ENCODE results near the gene RAD51D.
"Not testable (repeated sequence)": the region's sequence is repeated elsewhere in the genome, so short reads cannot be mapped to it uniquely, and the experiment has no call there.

The RAD51D gene

DNA sequence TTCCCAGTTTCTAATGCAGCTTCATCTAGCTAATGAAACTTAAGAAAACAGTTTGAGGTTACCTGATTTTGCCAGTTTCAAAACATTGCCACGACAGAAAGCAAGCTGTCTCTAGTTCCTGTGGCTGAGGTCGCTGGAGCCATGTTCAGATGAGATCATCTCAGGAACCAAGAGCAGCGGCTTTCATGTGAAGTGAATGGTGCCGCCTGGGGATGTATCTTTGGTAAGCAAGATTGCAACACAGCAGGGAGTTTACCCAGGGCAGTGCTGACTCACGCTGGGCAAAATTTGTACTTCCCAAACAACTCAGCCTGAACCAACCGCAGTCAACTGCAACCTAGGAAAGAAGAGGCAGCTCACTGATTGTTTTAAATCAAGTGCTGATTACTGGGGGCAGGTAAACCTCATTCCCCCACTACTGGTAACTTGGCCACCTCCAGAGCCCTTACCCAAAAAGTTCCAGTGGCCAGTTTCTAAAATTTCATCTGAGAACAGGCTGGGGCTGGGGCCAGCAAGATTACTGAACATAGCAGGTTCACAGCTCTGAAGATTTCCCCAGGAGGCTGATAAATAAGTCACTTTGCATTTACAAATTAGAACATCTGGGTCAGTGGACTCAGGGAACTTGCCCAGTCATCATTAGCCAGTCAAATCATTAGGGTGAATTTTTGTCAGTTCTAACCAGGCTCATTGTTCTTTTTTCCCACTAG lies 56.0 kb downstream of the RAD51D start, which contains the start of gene RFFL:
Gene RFFL, minus strand, starts transcription at position 194 of the 710 bp plus-strand sequence. CDS start 37,154 bp downstream, outside the sequence.
- DNase-seq: peak; percentile 85

- no peak for DNase-seq
Measured at GRCh38 chr17:35062308-35062707, 57.4 kb downstream of the RAD51D start.

- DNase-seq: no peak
Measured at GRCh38 chr17:35057332-35057915, 62.2 kb downstream of the RAD51D start.

GRCh38 chr17:35056013-35056412 lies 63.6 kb downstream of the RAD51D start:
- DNase-seq: no peak

DNA sequence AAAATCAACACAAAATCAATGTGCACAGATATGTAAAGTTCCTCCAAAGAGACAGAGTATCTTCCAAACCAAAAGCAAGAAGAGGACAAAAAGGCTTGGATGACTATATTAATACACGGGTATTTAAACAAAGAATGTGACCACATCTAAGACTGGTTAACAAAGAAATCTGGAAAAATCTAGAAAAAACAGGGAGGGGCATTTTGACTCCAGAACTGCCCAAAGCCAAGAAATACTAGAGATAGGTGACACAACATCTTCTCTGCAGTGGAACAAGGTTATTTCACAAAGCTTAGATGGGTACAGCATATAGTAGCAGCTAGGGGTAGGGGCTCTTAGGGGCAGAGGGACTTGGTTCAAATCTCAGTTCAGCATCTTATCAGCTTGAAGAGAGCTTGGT lies 66.5 kb downstream of the RAD51D start:
- DNase-seq: no peak

DNA sequence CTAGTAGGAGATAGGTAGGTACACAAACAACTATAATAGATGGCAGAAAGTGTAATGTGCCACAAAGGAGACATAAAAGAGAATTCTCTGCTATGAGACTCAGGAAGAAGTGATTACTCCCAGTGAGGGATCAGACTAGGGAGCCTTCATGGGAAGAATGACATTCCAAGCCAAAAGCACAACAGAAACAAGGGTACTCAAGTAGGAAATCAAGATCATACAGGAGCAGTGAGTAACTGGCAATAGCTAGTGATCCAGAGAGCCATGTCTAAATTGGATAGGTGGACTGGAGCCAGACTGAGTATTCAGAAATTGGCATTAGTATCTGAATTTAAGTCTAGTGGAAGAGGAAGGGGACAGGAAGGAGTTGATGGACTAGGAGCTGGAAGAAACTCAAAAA lies 66.9 kb downstream of the RAD51D start:
- no peak for DNase-seq

DNA sequence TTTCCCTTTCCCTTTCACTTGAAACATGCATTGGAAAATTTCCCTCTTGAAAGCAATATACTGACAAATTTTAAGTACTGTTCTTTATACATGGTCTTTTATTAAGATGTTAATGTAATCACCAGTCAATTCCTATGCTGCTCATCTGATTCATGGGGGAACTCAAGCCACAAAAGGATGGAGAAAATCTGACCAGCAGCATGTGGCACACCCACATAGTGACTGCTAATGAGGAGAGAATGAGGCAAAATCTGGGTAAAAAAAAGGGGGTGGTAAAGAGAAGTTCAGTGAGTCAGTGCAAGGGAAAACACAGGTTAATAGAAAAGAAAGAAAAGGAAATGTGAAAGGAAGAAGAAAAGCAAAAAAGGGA lies 67.4 kb downstream of the RAD51D start:
- no peak for DNase-seq

DNA sequence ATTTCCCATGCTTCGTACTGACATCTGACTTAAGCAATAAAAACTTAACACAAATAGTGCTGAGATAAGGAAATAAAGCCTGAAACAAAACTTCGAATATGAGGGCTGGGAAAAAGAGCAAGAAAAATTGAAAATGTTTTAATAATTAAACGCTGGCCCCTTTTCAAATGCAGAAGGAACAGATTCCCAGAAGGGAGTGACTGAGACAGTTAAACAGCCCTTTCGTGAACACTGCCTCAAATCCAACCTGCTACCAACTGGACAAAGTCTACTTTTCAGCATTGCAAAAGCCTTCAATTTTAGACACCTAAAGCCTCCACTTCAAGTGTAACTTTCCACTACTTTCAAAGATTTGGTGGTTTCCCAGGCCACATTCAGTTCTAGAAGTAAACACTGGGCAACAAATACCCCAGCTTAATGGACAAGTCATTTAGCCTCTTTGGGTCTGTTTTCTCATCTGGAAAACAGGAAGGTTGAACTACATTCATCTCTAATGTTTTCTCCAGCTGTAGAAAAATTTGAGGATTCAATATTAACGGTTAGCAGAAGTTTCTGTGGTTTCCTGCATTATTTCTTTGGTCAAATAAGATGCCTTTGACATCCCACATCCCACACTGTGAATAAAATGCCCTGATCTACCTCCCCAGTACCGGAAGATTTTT lies 68.0 kb downstream of the RAD51D start:
- no peak for DNase-seq

DNA sequence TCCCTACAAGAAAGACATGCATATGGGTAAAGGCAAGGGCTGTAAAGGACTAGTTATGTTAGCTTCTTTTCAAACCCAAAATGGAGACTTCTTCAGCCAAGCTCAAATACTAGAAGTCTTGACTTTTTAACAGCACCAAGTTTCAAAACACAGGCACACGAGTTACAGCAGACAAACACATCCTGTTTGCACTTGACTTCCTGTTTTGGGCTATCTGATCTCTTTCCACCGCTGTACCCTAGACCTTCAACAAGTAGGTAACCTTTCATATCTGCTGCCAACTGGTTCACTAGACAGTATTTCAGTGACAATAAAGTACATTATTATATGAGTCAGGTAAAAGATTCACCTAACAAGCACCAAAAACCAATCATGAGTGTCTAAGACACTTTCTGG lies 68.5 kb downstream of the RAD51D start:
- no peak for DNase-seq

DNA sequence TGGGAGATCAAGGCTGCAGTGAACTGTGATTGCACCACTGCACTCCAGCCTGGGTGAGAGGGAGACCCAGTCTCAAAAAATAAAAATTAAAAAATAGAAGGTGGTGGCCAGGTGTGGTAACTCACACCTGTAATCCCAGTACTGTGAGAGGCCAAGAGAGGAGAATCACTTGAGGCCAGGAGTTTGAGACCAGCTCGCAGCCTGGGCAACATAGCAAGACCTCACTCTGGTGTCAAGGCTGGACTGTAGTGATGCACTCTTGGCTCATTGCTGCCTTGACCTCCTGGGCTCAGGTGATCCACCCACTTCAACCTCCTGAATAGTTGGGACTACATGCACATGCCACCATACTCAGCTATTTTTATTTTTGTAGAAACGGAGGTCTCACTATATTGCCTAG lies 69.5 kb downstream of the RAD51D start:
- DNase-seq: no peak

- no peak for DNase-seq
Measured at GRCh38 chr17:35048685-35049379, 70.8 kb downstream of the RAD51D start.

DNA sequence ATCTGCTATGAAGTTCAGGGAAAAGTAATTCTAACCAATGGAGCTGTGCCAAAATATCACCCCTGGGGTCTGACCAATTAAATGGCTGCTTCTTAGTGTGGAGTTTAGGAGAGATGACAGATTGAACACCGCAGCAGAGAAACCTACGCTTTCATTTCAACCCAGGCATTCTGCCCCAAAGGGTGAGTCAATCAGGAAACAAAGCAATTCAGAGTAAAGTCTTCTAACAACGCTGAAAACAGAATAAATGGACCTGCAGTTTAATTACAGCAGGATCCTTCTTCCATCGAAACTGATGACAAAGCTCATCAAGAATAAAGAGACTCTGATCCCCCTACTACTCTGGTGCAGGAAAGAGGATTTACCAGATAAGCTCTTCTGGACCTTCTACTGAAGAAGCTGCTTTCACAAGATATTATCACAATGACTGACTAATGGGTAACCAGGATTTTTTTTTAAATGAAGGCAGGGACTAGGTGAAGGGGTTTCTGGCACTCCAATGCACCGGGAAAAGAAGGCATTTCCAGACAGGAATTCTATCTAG lies 72.8 kb downstream of the RAD51D start:
- no peak for DNase-seq

GRCh38 chr17:35046245-35046644 lies 73.4 kb downstream of the RAD51D start:
- DNase-seq: no peak

GRCh38 chr17:35045458-35045979 lies 74.1 kb downstream of the RAD51D start:
- DNase-seq: not testable (repeated sequence)

DNA sequence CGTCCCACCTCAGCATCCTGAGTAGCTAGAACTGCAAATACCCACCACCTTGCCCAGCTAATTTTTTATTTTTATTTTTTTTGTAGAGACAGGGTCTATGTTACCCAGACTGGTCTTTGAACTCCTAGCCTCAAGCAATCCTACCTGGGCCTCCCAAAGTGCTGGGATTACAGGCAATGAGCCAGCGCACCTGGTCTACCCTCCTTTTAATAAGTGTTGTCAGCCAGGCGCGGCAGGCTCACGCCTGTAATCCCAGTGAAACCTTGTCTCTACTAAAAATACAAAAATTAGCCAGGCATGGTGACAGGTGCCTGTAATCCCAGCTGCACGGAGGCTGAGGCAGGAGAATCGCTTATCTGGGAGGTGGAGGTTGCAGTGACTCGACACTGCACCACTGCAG lies 75.5 kb downstream of the RAD51D start:
- DNase-seq: no peak
